GM12865 (cell line): ENCODE measurements around the gene CDK16.

Experiments
- DNase-seq: peaks from one replicate; pipeline ENCODE4 v3.0.0; 2010; ENCODE audit warnings: low read depth
- H3K4me3 ChIP-seq: 2 replicates; pipeline ENCODE4 v1.5.1; 2011; ENCODE audit warnings: mild to moderate bottlenecking, low read depth, low read length, control low read depth
- CTCF ChIP-seq: IDR thresholded peaks from 2 replicates; pipeline ENCODE4 v1.5.1; 2011; ENCODE audit warnings: low read length, control low read depth, low read depth, inconsistent platforms; ENCODE audit not compliant: insufficient read depth; ENCODE audit errors: missing control alignments

The CDK16 gene

GRCh38 chrX:47226531-47227333 lies 8.3 kb downstream of the CDK16 start:
- no peak for TF ChIP-seq CTCF
- no peak for DNase-seq
- no peak overlapping the region for H3K4me3 ChIP-seq

- no peak for TF ChIP-seq CTCF
These were observed 8.8 kb downstream of the CDK16 start for GRCh38 chrX:47227334-47227583.

GRCh38 chrX:47228550-47229270 lies 10.2 kb downstream of the CDK16 start:
- DNase-seq, result no peak
- TF ChIP-seq CTCF, result no peak
- H3K4me3 ChIP-seq, result no peak overlapping the region

More at GRCh38 chrX:47227334-47227583, 8.8 kb downstream of the CDK16 start:
- no peak overlapping the region for H3K4me3 ChIP-seq
- no peak for DNase-seq

- no peak for DNase-seq
- H3K4me3 ChIP-seq, result no peak overlapping the region
- no peak for TF ChIP-seq CTCF
These were observed 10.9 kb downstream of the CDK16 start for GRCh38 chrX:47229427-47229826.

GRCh38 chrX:47230136-47230868 lies 11.8 kb downstream of the CDK16 start:
- DNase-seq, result no peak
- TF ChIP-seq CTCF, result no peak
- H3K4me3 ChIP-seq, result no peak overlapping the region

GRCh38 chrX:47231167-47231566 lies 12.7 kb downstream of the CDK16 start:
- no peak overlapping the region for H3K4me3 ChIP-seq
- no peak for TF ChIP-seq CTCF
- DNase-seq, result no peak
